Lower leg skin (tissue), 3 donors: ENCODE data around the gene SULT1C4.

Source experiments
- CTCF ChIP-seq, 3 donors: fragments of 450-650 bp; IDR thresholded peaks; one replicate each; pipeline ENCODE4 v1.5.1; 2016; ENCODE audit warnings: antibody characterized with exemption in 3 of 3, mild to moderate bottlenecking in 3 of 3, moderate library complexity in 2 of 3
- POLR2A ChIP-seq, 2 donors: fragments of 450-650 bp; IDR thresholded peaks; one replicate each; pipeline ENCODE4 v1.6.1; 2016 to 2017; ENCODE audit warnings: antibody characterized with exemption in 2 of 2, mild to moderate bottlenecking in 1 of 2, moderate library complexity in 1 of 2

- TF ChIP-seq CTCF (IDR thresholded peaks at IDR 0.05), result no peak
- TF ChIP-seq POLR2A (IDR thresholded peaks at IDR 0.05), result no peak
Measured at GRCh38 chr2:108396845-108397244, 19.1 kb downstream of the SULT1C4 start.
